NCI-H2107 treated with DMSO at 0.1 percent for 48 hours (cell line): Measurements from ENCODE around the gene PTPRZ1.

ENCODE experiments used
- DNase-seq: peaks from one replicate; lab custom pipeline; 2025; ENCODE audit not compliant: unreplicated experiment; lab: John Stamatoyannopoulos, UW

The PTPRZ1 gene

DNA sequence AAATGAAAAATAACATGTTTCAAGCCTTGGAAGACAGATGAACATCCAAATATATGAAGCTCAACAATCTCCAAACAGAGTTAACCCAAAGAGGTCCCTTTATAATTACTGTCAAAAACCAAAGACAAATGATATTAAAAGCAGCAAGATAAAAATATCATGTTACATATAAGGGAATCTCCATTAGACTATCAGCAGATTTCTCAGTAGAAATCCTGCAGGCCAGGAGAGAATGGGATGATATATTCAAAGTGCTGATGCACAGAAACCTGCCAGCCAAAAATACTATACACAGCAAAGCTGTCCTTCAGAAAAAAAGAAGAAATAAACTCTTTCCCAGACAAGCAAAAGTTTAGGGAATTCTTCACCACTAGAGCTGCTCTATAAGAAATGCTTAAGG is 230.1 kb downstream of the PTPRZ1 start:
- no peak for DNase-seq
